GM20000 (cell line): ENCODE data around the gene ANKRD12.

Source experiments
- DNase-seq: peaks from one replicate; pipeline ENCODE4 v3.0.0; 2012; ENCODE audit warnings: low spot score
- CTCF ChIP-seq: IDR thresholded peaks from 2 replicates; pipeline ENCODE4 v1.5.1; 2012; ENCODE audit warnings: mild to moderate bottlenecking, control low read depth; ENCODE audit errors: extremely low read depth, missing control alignments

The ANKRD12 gene

GRCh38 chr18:9106800-9107584 lies 29.6 kb upstream of the ANKRD12 start:
- DNase-seq = no peak
- no peak for TF ChIP-seq CTCF

GRCh38 chr18:9108911-9109310 lies 27.7 kb upstream of the ANKRD12 start:
- TF ChIP-seq CTCF = no peak
- no peak for DNase-seq

GRCh38 chr18:9109523-9109922 lies 27.1 kb upstream of the ANKRD12 start:
- TF ChIP-seq CTCF = no peak

GRCh38 chr18:9113468-9114149 lies 23.0 kb upstream of the ANKRD12 start:
- no peak for DNase-seq
- no peak for TF ChIP-seq CTCF

More at GRCh38 chr18:9109523-9109922, 27.1 kb upstream of the ANKRD12 start:
- no peak for DNase-seq

DNA sequence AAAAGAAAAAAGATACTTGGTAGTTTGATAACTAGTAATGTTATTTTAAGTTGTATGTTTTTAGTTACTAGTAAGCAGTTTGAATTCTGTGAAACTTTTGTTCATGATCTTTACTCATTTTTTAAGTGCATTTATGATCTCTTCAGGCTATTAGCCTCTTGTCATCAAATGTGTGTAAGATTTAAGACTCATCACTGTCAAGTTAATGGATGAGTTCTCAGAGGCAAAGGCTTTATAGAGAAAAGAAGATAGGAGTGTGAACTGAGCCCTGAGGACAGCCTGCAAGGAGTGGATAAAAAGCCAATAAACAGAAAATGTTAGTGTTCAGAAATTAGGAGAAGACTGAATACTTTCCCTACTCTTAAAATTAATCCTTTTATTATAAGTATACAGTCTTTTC lies 20.6 kb upstream of the ANKRD12 start:
- no peak for TF ChIP-seq CTCF
- DNase-seq = no peak

GRCh38 chr18:9117980-9118841 lies 18.4 kb upstream of the ANKRD12 start:
- DNase-seq = no peak
- TF ChIP-seq CTCF = no peak

DNA sequence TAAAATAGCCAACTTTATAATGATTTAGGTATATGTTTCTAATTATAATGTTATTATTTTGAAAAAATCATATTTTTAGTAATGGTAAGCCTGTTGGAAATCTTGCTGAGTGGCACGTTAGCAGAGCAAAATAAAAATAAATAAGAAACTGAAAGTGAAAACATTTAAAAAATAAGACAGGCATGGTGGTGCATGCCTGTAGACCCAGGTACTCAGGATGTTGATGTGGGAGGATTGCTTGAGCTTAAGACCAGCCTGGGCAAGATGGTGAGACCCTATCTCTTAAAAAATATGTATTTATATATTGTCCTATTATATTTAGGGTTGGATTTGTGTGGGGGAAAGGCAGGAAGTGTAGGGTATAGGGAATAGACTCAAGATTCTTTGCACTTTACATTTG lies 15.8 kb upstream of the ANKRD12 start:
- TF ChIP-seq CTCF = no peak

More for the DNA sequence above, 15.8 kb upstream of the ANKRD12 start:
- no peak for DNase-seq
